22Rv1 (cell line): ENCODE data around the gene TCEA3.

ENCODE experiments used
- H3K27ac ChIP-seq: fragments of 450-650 bp; 2 replicates; pipeline ENCODE4 v1.5.1; 2017
- ZFX ChIP-seq: fragments of 450-650 bp; IDR thresholded peaks from 2 replicates; pipeline ENCODE4 v1.6.1; 2017; ENCODE audit warnings: antibody characterized with exemption, borderline replicate concordance
- TF ChIP-seq, protein P1 (sequence below): fragments of 450-650 bp; IDR thresholded peaks from 2 replicates; pipeline ENCODE4 v1.5.1; 2017; ENCODE audit warnings: mild to moderate bottlenecking

The TCEA3 gene

DNA sequence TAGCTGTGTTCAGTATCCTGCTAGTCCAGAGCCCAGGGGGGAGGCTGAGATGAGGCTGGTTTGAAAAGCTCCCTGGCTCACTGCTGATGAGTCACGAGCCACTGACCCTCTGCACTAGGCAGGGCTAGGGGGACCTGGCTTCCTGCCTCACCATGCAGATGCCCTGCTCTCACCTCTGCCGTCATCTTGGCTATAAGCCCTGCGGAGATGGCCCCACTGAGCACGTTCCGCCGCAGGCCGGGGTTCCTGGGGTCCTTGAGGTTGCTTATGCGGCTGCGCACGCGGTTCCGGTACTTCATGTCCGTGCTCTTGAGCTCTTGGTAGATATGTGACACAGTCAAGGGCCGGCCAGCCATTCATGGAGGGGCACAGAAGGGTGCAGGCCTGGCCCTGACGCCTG lies 30.8 kb downstream of the TCEA3 start:
- TF ChIP-seq ZFX = no peak
- TF ChIP-seq, protein P1, sequence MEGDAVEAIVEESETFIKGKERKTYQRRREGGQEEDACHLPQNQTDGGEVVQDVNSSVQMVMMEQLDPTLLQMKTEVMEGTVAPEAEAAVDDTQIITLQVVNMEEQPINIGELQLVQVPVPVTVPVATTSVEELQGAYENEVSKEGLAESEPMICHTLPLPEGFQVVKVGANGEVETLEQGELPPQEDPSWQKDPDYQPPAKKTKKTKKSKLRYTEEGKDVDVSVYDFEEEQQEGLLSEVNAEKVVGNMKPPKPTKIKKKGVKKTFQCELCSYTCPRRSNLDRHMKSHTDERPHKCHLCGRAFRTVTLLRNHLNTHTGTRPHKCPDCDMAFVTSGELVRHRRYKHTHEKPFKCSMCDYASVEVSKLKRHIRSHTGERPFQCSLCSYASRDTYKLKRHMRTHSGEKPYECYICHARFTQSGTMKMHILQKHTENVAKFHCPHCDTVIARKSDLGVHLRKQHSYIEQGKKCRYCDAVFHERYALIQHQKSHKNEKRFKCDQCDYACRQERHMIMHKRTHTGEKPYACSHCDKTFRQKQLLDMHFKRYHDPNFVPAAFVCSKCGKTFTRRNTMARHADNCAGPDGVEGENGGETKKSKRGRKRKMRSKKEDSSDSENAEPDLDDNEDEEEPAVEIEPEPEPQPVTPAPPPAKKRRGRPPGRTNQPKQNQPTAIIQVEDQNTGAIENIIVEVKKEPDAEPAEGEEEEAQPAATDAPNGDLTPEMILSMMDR = no peak
- no peak overlapping the region for H3K27ac ChIP-seq

DNA sequence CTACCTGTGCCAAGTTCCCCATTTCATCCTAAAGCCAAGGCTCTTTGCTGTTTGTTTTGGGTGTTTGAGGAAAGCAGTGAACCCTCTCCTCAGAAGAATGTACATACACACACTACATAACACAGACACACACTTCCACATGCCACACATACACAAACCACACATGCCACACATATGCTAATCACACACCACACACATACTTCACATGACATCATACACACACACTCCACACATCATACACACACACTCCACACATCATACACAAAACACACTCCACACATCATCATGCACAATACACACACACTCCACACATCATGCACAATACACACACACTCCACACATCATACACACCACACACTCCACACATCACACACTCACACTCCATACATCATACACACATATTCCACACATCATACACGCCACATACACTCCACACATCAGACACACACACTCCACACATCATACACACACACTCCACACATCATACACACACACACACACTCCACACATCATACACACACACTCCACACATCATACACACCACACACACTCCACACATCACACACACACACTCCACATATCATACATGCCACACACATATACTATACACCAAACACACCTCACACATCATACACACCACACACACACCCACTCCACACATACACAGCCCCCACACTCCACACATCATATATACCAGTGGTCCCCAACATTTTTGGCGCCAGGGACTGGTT lies 32.3 kb downstream of the TCEA3 start:
- no peak overlapping the region for H3K27ac ChIP-seq
- TF ChIP-seq ZFX = no peak
- TF ChIP-seq, protein P1 = no peak

DNA sequence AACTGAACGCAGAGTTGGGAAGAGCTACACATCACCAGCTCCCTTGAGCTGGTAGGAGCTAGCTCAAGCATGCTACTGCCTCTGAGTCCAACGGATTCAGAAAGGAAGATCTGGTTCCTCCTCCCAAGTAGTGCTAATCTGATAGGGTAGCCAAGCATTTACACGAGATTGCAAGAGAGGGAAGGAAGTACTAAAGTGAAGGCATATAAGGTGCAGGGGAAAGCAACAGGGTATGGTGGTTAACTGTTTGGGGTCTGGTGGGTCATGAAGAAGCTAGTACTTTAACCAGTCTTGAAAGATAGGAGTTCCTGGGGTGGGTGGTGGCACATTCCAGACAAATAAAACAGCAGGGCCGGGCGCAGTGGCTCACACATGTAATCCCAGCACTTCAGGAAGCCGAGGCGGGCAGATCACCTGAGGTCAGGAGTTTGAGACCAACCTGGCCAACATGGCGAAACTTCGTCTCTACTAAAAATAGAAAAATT lies 34.7 kb downstream of the TCEA3 start:
- no peak overlapping the region for H3K27ac ChIP-seq
- TF ChIP-seq ZFX = no peak
- TF ChIP-seq, protein P1 = no peak

DNA sequence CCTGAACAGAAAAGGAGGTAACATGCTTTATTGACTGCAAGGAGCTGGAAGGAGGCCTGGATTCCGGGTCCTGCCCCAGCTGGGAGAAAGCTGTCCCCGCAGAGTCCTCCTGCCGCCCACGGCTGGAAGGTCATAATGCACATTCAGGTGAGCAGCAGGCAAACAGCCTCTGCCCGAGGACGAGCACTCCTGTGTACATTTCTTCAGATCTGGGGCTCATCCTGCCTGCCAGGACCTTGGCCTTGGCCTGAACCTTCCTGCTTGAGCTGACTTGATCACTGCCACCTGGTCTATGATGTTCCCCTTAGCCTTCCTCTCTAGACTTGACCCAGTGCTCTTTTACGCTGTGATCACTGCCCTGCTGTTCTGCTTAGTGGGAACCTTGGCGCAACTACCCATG lies 37.1 kb downstream of the TCEA3 start:
- H3K27ac ChIP-seq = no peak overlapping the region
- no peak for TF ChIP-seq ZFX
- TF ChIP-seq, protein P1 = no peak

DNA sequence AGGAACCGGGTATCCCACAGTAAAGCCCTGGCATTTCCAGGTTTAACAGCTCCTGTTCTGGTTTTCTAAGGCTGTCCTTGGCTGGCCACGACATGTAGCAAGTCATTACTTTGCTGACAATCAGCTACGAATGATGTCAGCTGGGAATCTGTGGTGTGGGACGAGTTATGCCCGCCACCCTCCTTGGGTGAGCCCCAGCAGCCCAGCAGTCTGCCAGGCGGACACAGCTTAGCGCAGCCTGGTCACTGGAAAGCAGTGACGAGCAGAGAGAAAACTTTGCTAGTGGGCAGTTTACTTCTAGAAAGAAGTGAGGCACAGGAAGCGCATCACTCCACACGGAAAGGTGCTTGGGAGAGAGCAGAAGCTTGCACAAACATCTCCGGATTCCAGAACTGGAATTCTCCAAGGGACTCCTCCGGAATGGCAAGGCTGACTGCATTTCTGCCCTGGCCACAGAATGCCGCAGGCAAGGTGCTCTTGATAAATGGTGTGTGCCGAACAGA lies 39.4 kb downstream of the TCEA3 start:
- no peak overlapping the region for H3K27ac ChIP-seq
- no peak for TF ChIP-seq ZFX
- TF ChIP-seq, protein P1 = no peak

DNA sequence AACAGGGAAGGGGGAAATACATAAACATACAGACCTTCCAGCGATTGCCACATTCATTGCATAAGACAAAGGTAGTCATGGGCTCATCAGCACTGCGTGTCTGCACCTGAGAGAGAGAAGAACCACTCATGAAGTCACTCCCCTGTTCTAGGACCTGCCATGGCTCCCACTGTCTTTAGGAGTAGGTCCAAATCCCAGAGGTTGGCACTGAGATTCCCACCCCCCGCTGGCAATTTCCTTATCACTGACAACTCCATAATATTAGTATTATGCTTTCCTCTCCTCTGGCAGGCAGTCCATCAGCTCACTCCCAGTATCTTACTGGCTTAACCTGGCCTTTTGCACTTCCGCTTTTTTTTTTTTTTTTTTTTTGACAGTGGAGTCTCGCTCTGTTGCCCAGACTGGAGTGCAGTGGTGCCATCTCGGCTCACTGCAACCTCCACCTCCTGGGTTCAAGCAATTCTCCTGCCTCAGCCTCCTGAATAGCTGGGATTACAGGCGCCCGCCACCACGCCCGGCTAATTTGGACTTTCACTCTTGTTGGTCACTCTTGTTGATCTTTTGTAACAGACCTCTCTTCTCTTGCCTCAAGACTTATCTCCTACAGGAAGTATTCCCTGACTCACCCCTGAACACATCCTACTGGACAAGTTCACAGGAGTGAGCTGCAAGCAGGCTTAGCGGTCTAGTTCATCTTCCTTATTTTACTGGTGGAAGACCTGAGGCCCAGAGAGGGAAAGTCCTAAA lies 40.1 kb downstream of the TCEA3 start:
- H3K27ac ChIP-seq = no peak overlapping the region
- TF ChIP-seq ZFX = no peak
- TF ChIP-seq, protein P1 = no peak
